ENCODE measurements around the gene PAK1. TPM values are rescaled to one million over a fixed set of nuclear protein-coding genes. Genes with fewer than 3 reads are reported as not detected.
A peak's percentile ranks its signal among the peaks of the same experiment; 100 is the strongest.

The PAK1 gene
- total and polyA plus RNA-seq, 7 experiments from 2014 or later = 15.5 to 67.2 (median 23.2) TPM

DNA sequence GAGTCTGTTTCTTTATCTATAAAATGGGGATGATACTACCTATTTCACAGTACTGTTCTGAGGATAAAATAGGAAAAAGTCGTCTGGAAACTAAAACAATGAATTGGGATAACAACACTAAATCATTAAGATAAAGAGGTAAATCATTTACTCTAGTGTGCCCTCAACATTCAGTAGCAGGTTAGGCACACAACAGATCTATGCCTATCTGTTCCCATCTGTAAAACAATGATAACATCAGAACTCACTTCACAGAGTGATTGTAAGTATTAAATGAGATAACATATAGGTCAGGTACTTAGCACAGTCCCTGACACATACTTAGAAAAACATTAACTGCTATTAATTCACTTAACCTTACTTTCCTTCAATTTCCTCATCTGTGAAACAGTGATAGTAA lies 36.9 kb downstream of the PAK1 start:
- H3K27ac Mint-ChIP-seq = no peak overlapping the region

DNA sequence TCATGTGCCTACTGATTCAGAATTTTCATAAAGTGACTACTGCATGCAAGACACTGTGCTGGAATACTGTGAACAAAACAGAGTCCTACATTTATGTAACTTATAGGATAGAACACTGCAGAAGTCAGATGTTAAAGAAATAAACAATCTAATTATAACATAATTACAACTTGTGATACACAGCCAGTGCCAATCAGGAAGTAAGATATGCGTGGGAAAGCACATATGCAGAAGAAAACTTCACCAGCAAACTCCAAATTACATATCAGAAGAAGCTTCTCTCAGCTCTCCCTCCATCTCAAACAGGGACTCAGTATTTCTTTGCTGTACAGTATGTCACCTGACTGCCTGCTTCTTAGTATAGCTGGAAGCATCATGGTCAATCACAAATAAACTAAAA lies 37.4 kb downstream of the PAK1 start:
- no peak overlapping the region for H3K4me3 ChIP-seq (ENCODE audit: low read length)
- no peaks in the 10 kb centered on the region for H3K9me3 ChIP-seq (ENCODE audit: control insufficient read depth in 2 of 3, low read length in 3 of 3)
- H3K27ac ChIP-seq (ENCODE audit: low read depth, low read length) = no peak overlapping the region
- Mint-ChIP-seq H3K36me3 (no peaks in the 10 kb centered on the region), H3K27me3 (peaks cover 0 to 15% (median 4%) of the 10 kb centered on the region in 5 donors), H3K4me3 (no peak overlapping the region), H3K9me3 (no peaks in the 10 kb centered on the region), H3K27ac (no peak overlapping the region), H3K4me1 (peaks cover 0 to 3% (median 0%) of the 10 kb centered on the region in 7 donors)
- H3K36me3 ChIP-seq (ENCODE audit: control insufficient read depth in 2 of 3, insufficient read depth in 3 of 3, low read length in 3 of 3) = no peaks in the 10 kb centered on the region
- ChIA-PET CTCF (no interaction called here), POLR2A (no interaction called here)
- H3K4me1 ChIP-seq (ENCODE audit: control insufficient read depth in 2 of 2, insufficient read depth in 2 of 2, low read length in 2 of 2) = no peaks in the 10 kb centered on the region
- intact Hi-C loops (cut with micrococcal nuclease) = no loop called here
- no peak for ATAC-seq
- no peak for DNase-seq
- H3K27me3 ChIP-seq (ENCODE audit: control insufficient read depth in 2 of 2, insufficient read depth in 2 of 2, low read length in 2 of 2) = no peaks in the 10 kb centered on the region

More for the DNA sequence above, 36.9 kb downstream of the PAK1 start:
- Mint-ChIP-seq H3K4me3 (no peak overlapping the region), H3K9me3 (no peaks in the 10 kb centered on the region), H3K4me1 (peaks cover 0 to 3% (median 0%) of the 10 kb centered on the region in 7 donors), H3K27me3 (peaks cover 0 to 12% (median 4%) of the 10 kb centered on the region in 5 donors), H3K36me3 (no peaks in the 10 kb centered on the region)
- H3K27ac ChIP-seq (ENCODE audit: low read depth, low read length) = no peak overlapping the region
- no peaks in the 10 kb centered on the region for H3K36me3 ChIP-seq (ENCODE audit: control insufficient read depth in 2 of 3, insufficient read depth in 3 of 3, low read length in 3 of 3)
- ChIA-PET POLR2A (no interaction called here), CTCF (no interaction called here)
- H3K27me3 ChIP-seq (ENCODE audit: control insufficient read depth in 2 of 2, insufficient read depth in 2 of 2, low read length in 2 of 2) = no peaks in the 10 kb centered on the region
- H3K9me3 ChIP-seq (ENCODE audit: control insufficient read depth in 2 of 3, low read length in 3 of 3) = no peaks in the 10 kb centered on the region
- ATAC-seq (no peak), DNase-seq (no peak)
- intact Hi-C loops (cut with micrococcal nuclease) = no loop called here
- H3K4me1 ChIP-seq (ENCODE audit: control insufficient read depth in 2 of 2, insufficient read depth in 2 of 2, low read length in 2 of 2) = no peaks in the 10 kb centered on the region
- no peak overlapping the region for H3K4me3 ChIP-seq (ENCODE audit: low read length)

DNA sequence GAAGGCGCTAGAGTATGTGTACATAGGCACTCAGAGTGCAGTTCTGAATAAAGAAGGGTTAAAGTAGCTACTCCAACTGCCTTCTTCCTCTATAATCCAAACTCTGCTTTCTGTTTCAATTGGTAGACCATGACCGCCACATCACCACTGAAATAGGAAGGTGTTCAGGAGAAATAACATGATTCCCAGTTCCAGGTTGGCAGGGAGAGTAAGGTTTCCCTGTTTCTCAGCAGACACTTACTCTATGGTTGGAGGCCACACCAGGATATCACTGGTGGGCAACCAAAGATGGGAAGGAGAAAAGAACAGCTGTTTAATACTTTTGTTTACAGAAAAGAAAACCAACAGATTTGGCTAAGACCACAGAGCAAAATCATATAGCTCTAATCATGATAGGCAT lies 37.9 kb downstream of the PAK1 start:
- ChIA-PET POLR2A (no interaction called here), CTCF (no interaction called here)
- Mint-ChIP-seq H3K9me3 (no peaks in the 10 kb centered on the region), H3K4me3 (no peak overlapping the region), H3K4me1 (peaks cover 0 to 4% (median 0%) of the 10 kb centered on the region in 7 donors), H3K27me3 (peaks cover 0 to 18% (median 4%) of the 10 kb centered on the region in 5 donors), H3K27ac (no peak overlapping the region), H3K36me3 (no peaks in the 10 kb centered on the region)
- intact Hi-C loops (cut with micrococcal nuclease) = no loop called here
- Histone ChIP-seq H3K9me3 (ENCODE audit: control insufficient read depth in 2 of 3, low read length in 3 of 3) (no peaks in the 10 kb centered on the region), H3K36me3 (ENCODE audit: control insufficient read depth in 2 of 3, insufficient read depth in 3 of 3, low read length in 3 of 3) (no peaks in the 10 kb centered on the region), H3K27me3 (ENCODE audit: control insufficient read depth in 2 of 2, insufficient read depth in 2 of 2, low read length in 2 of 2) (no peaks in the 10 kb centered on the region), H3K4me1 (ENCODE audit: control insufficient read depth in 2 of 2, insufficient read depth in 2 of 2, low read length in 2 of 2) (no peaks in the 10 kb centered on the region), H3K27ac (ENCODE audit: low read depth, low read length) (no peak overlapping the region), H3K4me3 (ENCODE audit: low read length) (no peak overlapping the region)
- DNase-seq (no peak), ATAC-seq (no peak)

DNA sequence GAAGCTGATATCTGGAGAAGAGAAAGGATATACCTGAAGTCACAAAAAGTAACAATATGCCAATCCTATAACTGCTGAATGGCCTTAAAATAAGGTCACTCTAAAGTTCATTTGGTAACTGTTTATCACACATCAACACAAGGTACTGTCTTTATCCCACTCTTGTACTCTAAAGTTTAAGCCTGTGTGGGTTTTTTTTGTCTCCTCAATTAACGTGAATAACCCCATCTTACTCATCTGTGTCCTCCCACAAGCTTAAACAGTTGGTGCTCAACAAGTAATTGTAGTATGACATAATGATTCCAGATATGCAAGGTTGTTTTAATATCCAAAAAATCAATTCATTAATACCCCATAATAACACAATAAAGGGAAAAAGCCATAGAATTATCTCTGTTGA lies 42.1 kb downstream of the PAK1 start:
- H3K4me1 Mint-ChIP-seq = peaks cover 0 to 4% (median 0%) of the 10 kb centered on the region in 7 donors
- DNase-seq = no peak
- H3K36me3 Mint-ChIP-seq = no peaks in the 10 kb centered on the region
- intact Hi-C loops (cut with micrococcal nuclease) = no loop called here
- no peaks in the 10 kb centered on the region for H3K9me3 Mint-ChIP-seq
- CTCF ChIA-PET = no interaction called here
- no peaks in the 10 kb centered on the region for H3K36me3 ChIP-seq (ENCODE audit: control insufficient read depth in 2 of 3, insufficient read depth in 3 of 3, low read length in 3 of 3)
- H3K27ac ChIP-seq (ENCODE audit: low read depth, low read length) = no peak overlapping the region
- no peak overlapping the region for H3K27ac Mint-ChIP-seq
- peaks cover 0 to 19% (median 0%) of the 10 kb centered on the region in 5 donors for H3K27me3 Mint-ChIP-seq
- no peaks in the 10 kb centered on the region for H3K9me3 ChIP-seq (ENCODE audit: control insufficient read depth in 2 of 3, low read length in 3 of 3)
- no peak for ATAC-seq
- POLR2A ChIA-PET = no interaction called here
- no peaks in the 10 kb centered on the region for H3K27me3 ChIP-seq (ENCODE audit: control insufficient read depth in 2 of 2, insufficient read depth in 2 of 2, low read length in 2 of 2)
- no peaks in the 10 kb centered on the region for H3K4me1 ChIP-seq (ENCODE audit: control insufficient read depth in 2 of 2, insufficient read depth in 2 of 2, low read length in 2 of 2)
- no peak overlapping the region for H3K4me3 ChIP-seq (ENCODE audit: low read length)
- peak overlapping the region in 1 of 10 donors; percentile 23 for H3K4me3 Mint-ChIP-seq

DNA sequence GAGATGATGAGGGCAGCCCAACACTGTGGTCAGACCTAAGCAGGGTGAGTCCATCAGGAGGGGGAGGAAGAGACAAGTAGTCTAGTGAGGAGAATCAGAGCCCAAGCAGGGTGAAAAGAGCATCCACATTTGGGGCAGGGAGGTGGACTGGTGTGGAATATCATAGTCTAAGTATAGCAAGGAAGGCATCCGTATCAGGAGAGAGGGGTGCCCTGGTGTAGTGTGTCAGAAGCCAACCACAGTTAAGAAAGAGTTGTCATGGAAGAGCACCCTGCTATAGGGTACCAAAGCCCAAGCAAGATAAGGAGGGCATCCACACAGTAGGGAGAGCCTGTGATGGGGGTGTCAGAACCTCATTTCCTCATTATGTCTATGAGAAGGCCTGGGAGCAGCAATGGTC lies 45.3 kb downstream of the PAK1 start:
- H3K4me1 Mint-ChIP-seq = peaks cover 0 to 4% (median 0%) of the 10 kb centered on the region in 7 donors
- intact Hi-C loops (cut with micrococcal nuclease) = no loop called here
- no peak overlapping the region for H3K27ac Mint-ChIP-seq
- no peaks in the 10 kb centered on the region for H3K27me3 ChIP-seq (ENCODE audit: control insufficient read depth in 2 of 2, insufficient read depth in 2 of 2, low read length in 2 of 2)
- no peak overlapping the region for H3K4me3 ChIP-seq (ENCODE audit: low read length)
- POLR2A ChIA-PET = no interaction called here
- H3K27me3 Mint-ChIP-seq = peaks cover 0 to 25% (median 4%) of the 10 kb centered on the region in 5 donors
- CTCF ChIA-PET = no interaction called here
- H3K9me3 Mint-ChIP-seq = no peaks in the 10 kb centered on the region
- no peak overlapping the region for H3K27ac ChIP-seq (ENCODE audit: low read depth, low read length)
- DNase-seq (no peak), ATAC-seq (no peak)
- H3K4me1 ChIP-seq (ENCODE audit: control insufficient read depth in 2 of 2, insufficient read depth in 2 of 2, low read length in 2 of 2) = no peaks in the 10 kb centered on the region
- no peak overlapping the region for H3K4me3 Mint-ChIP-seq
- no peaks in the 10 kb centered on the region for H3K36me3 ChIP-seq (ENCODE audit: control insufficient read depth in 2 of 3, insufficient read depth in 3 of 3, low read length in 3 of 3)
- H3K9me3 ChIP-seq (ENCODE audit: control insufficient read depth in 2 of 3, low read length in 3 of 3) = no peaks in the 10 kb centered on the region
- peaks cover 0 to 4% (median 0%) of the 10 kb centered on the region in 5 donors for H3K36me3 Mint-ChIP-seq

DNA sequence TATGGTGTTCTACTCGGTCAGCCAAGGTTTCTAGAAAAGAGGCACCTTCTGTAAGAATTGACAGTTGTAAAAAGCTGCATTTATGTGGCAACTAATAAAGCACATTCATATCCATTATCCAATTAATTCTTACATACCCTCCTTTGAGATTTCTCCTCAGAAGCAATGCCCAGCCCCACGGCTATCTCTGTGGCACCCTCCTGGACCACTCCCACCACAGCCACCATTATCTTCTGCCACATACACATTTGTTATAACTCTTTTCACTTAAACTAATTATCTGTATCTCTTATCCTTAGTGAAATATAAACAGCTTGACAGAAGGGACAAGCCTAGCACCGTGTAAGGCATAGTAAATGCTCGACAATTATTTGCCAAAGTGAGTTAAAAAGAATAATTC lies 48.5 kb downstream of the PAK1 start:
- POLR2A ChIA-PET = no interaction called here
- Histone ChIP-seq H3K4me1 (ENCODE audit: control insufficient read depth in 2 of 2, insufficient read depth in 2 of 2, low read length in 2 of 2) (no peaks in the 10 kb centered on the region), H3K36me3 (ENCODE audit: control insufficient read depth in 2 of 3, insufficient read depth in 3 of 3, low read length in 3 of 3) (no peaks in the 10 kb centered on the region), H3K27me3 (ENCODE audit: control insufficient read depth in 2 of 2, insufficient read depth in 2 of 2, low read length in 2 of 2) (no peaks in the 10 kb centered on the region), H3K27ac (ENCODE audit: low read depth, low read length) (no peak overlapping the region), H3K9me3 (ENCODE audit: control insufficient read depth in 2 of 3, low read length in 3 of 3) (no peaks in the 10 kb centered on the region), H3K4me3 (ENCODE audit: low read length) (no peak overlapping the region)
- CTCF ChIA-PET = interaction anchor here (0.9 kb wide), 1 partner anchor 9 kb away, joined by 3 read pairs; no protein-coding TSS in a partner anchor
- peaks cover 0 to 8% (median 0%) of the 10 kb centered on the region in 5 donors for H3K36me3 Mint-ChIP-seq
- H3K4me1 Mint-ChIP-seq = no peaks in the 10 kb centered on the region
- no peaks in the 10 kb centered on the region for H3K9me3 Mint-ChIP-seq
- H3K27ac Mint-ChIP-seq = no peak overlapping the region
- H3K27me3 Mint-ChIP-seq = peaks cover 0 to 17% (median 11%) of the 10 kb centered on the region in 5 donors
- H3K4me3 Mint-ChIP-seq = no peak overlapping the region
- intact Hi-C loops (cut with micrococcal nuclease) = no loop called here
- DNase-seq (no peak), ATAC-seq (no peak)

DNA sequence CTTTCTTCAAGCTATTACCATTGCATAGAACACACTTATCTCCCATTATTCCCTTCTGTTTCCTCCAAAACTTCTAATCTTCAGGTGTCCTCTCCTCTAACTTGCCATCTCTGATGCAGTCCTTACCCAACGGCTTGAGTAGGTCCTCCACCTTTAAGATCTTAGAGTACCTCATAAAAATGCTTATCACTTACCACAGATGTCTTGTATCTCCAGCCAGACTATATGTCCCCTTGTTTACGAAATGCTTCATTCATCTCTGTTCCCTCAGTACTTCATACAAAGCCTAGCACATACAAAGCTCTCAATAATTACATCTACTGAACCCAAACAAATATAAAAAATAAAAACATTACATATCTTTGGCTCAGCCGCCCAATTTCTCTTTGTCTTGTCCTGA lies 49.2 kb downstream of the PAK1 start:
- no peaks in the 10 kb centered on the region for H3K4me1 Mint-ChIP-seq
- no peak for ATAC-seq

More for the DNA sequence above, 49.2 kb downstream of the PAK1 start:
- CTCF ChIA-PET = interaction anchor here (0.9 kb wide), 1 partner anchor 9 kb away, joined by 3 read pairs; no protein-coding TSS in a partner anchor
- Histone ChIP-seq H3K4me1 (ENCODE audit: control insufficient read depth in 2 of 2, insufficient read depth in 2 of 2, low read length in 2 of 2) (no peaks in the 10 kb centered on the region), H3K4me3 (ENCODE audit: low read length) (no peak overlapping the region), H3K9me3 (ENCODE audit: control insufficient read depth in 2 of 3, low read length in 3 of 3) (no peaks in the 10 kb centered on the region), H3K27me3 (ENCODE audit: control insufficient read depth in 2 of 2, insufficient read depth in 2 of 2, low read length in 2 of 2) (no peaks in the 10 kb centered on the region), H3K27ac (ENCODE audit: low read depth, low read length) (no peak overlapping the region), H3K36me3 (ENCODE audit: control insufficient read depth in 2 of 3, insufficient read depth in 3 of 3, low read length in 3 of 3) (no peaks in the 10 kb centered on the region)
- Mint-ChIP-seq H3K4me3 (no peak overlapping the region), H3K9me3 (no peaks in the 10 kb centered on the region), H3K36me3 (peaks cover 0 to 8% (median 0%) of the 10 kb centered on the region in 5 donors), H3K27ac (peak overlapping the region in 1 of 9 donors; percentile 13), H3K27me3 (peaks cover 0 to 17% (median 11%) of the 10 kb centered on the region in 5 donors)
- no peak for DNase-seq
- POLR2A ChIA-PET = no interaction called here
- intact Hi-C loops (cut with micrococcal nuclease) = no loop called here
